ENCODE results near the gene TTC23. TPM values are rescaled to one million over a fixed set of nuclear protein-coding genes. Genes with fewer than 3 reads are reported as not detected.

The TTC23 gene
- total and polyA plus RNA-seq, 9 of the 15 experiments (the other 6 are each of a cell fraction or from before 2014, with no cell fraction given): 0.41 to 4.5 (median 2.5) TPM

DNA sequence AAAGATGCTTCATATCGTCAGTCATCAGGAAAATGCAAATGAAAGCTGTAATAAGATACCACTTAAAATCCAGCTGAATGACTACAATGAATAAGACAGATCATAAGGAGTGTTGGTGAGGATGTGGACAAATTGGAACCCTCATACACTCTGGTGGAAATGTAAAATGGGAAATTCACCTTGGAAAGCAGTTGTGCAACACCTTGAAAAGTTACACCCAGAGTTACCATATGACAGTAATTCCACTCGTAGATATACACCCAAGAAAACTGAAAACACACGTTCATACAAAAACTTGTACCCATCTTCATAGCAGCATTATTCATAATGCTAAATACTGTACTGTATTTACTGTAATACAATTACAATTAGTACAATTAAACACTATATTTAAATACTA lies 2.3 kb downstream of the TTC23 start (continued):
- TF ChIP-seq, protein P1, sequence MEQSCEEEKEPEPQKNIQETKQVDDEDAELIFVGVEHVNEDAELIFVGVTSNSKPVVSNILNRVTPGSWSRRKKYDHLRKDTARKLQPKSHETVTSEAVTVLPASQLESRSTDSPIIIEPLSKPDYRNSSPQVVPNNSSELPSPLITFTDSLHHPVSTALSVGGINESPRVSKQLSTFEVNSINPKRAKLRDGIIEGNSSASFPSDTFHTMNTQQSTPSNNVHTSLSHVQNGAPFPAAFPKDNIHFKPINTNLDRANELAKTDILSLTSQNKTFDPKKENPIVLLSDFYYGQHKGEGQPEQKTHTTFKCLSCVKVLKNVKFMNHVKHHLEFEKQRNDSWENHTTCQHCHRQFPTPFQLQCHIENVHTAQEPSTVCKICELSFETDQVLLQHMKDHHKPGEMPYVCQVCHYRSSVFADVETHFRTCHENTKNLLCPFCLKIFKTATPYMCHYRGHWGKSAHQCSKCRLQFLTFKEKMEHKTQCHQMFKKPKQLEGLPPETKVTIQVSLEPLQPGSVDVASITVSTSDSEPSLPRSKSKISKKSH (CRISPR knock-in tag; IDR thresholded peaks at IDR 0.05): no peak
- TF ChIP-seq ZBED1 (IDR thresholded peaks at IDR 0.05): no peak
- no peak for TF ChIP-seq POLR2AphosphoS5 (IDR thresholded peaks at IDR 0.05; ENCODE audit: control insufficient read depth, insufficient read depth, low read depth, low read length)
- no peak for TF ChIP-seq ZZZ3 (IDR thresholded peaks at IDR 0.05)

DNA sequence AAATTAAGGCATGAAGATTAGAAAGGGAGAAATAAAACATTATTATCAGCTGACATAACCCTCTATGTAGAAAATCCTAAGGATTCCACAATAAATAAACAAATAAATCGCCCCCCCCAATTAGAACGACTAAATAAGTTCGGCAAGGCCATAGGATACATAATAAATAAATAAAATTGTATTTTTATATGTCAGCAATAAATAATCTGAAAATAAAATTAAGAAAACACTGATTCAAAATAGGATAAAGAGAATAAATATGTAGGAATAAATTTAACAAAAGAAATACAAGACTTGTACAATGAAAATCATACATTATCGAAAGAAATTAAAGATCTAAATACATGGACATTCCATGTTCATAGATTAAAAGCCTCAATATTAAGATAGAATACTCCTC lies 5.1 kb downstream of the TTC23 start:
- H3K9me3 ChIP-seq (replicated peaks; ENCODE audit: control insufficient read depth, insufficient read depth, low read depth, low read length): no peaks in the 10 kb centered on the region
- no peak overlapping the region for H2AFZ ChIP-seq (ENCODE audit: low read depth, low read length)
- ATAC-seq (no peak), FAIRE-seq (no peak), DNase-seq (ENCODE audit: extremely low read depth in 1 of 4, low spot score in 3 of 4) (no peak)
- H3K36me3 ChIP-seq (ENCODE audit: control insufficient read depth, insufficient read depth, low read length): no peaks in the 10 kb centered on the region
- no peak overlapping the region for H3K4me3 ChIP-seq
- BruUV-seq (replicated peaks): no TSS peak
- no peaks in the 10 kb centered on the region for H3K9me1 ChIP-seq (ENCODE audit: control insufficient read depth, insufficient read depth, low read length)
- H3K4me1 ChIP-seq (replicated peaks in 1 of 2; ENCODE audit: control insufficient read depth in 2 of 2, insufficient read depth in 2 of 2, low read length in 2 of 2): no peaks in the 10 kb centered on the region
- TF ChIP-seq ZNF316 (IDR thresholded peaks at IDR 0.05): peak; percentile 85
- peak; percentile 66 for TF ChIP-seq C11orf30 (IDR thresholded peaks at IDR 0.05; ENCODE audit: low read depth)
- no peak for TF ChIP-seq CEBPB (tag; IDR thresholded peaks at IDR 0.05)
- TF ChIP-seq STAG1 (CRISPR knock-in tag; IDR thresholded peaks at IDR 0.05; ENCODE audit: borderline replicate concordance): no peak
- TF ChIP-seq, protein P2, sequence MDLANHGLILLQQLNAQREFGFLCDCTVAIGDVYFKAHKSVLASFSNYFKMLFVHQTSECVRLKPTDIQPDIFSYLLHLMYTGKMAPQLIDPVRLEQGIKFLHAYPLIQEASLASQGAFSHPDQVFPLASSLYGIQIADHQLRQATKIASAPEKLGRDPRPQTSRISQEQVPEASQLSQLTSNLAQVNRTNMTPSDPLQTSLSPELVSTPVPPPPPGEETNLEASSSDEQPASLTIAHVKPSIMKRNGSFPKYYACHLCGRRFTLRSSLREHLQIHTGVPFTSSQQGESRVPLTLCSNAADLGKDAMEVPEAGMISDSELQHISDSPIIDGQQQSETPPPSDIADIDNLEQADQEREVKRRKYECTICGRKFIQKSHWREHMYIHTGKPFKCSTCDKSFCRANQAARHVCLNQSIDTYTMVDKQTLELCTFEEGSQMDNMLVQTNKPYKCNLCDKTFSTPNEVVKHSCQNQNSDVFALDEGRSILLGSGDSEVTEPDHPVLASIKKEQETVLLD (IDR thresholded peaks at IDR 0.05): no peak
- no peak for TF ChIP-seq POLR2H (tag; IDR thresholded peaks at IDR 0.05; ENCODE audit: low read depth)
- no peak for TF ChIP-seq ADNP (tag; IDR thresholded peaks at IDR 0.05)
- no peak overlapping the region for H3K4me2 ChIP-seq (ENCODE audit: insufficient read depth, low read length)
- no peak overlapping the region for H3K9ac ChIP-seq (ENCODE audit: insufficient read depth in 1 of 2, low read depth in 2 of 2, low read length in 2 of 2)
- in situ Hi-C loops (cut with MboI) (no loop called here), intact Hi-C loops (cut with micrococcal nuclease) (no loop called here)
- H3K27me3 ChIP-seq (ENCODE audit: control insufficient read depth in 2 of 2, insufficient read depth in 2 of 2, low read length in 2 of 2): no peaks in the 10 kb centered on the region
- POLR2A ChIA-PET: no interaction called here
- H3K79me2 ChIP-seq (ENCODE audit: control insufficient read depth, insufficient read depth, low read length): no peaks in the 10 kb centered on the region
- no peaks in the 10 kb centered on the region for H4K20me1 ChIP-seq (replicated peaks; ENCODE audit: control insufficient read depth, insufficient read depth, low read length)
- 35% methylated on average over 4 of the region's 4 CpGs for WGBS (ENCODE audit: insufficient coverage, low coverage, missing lambda C conversion rate)
- CTCF ChIA-PET (ENCODE audit: low intra/inter-chr PET ratio): no interaction called here
- no peak overlapping the region for H3K27ac ChIP-seq (ENCODE audit: extremely low read depth, low read depth, low read length)

Data from K562 (cell line).